Endothelial cell of umbilical vein (primary cell): ENCODE data around the gene MZT2B. TPM values are rescaled to one million over a fixed set of nuclear protein-coding genes. Genes with fewer than 3 reads are reported as not detected.
"Not testable (repeated sequence)": the region's sequence is repeated elsewhere in the genome, so short reads cannot be mapped to it uniquely, and the experiment has no call there.

Experiments
- BruUV-seq: library from RNA; stranded (reverse); fragments of 400-500 nt; replicated peaks from 2 replicates; lab custom pipeline; 2021; lab: Mats Ljungman, UMichigan
- CTCF ChIA-PET: fragments of 300-600, 350-600 bp; sonication (Branson Sonifier 250); formaldehyde crosslinking; loops from one replicate; lab custom pipeline; 2021; ENCODE audit warnings: antibody characterized with exemption, inconsistent platforms; lab: Charles Lee
- POLR2A ChIA-PET: fragments of 300-600, 350-600 bp; sonication (Branson Sonifier 250); formaldehyde crosslinking; loops from one replicate; lab custom pipeline; 2021; ENCODE audit warnings: antibody characterized with exemption, inconsistent platforms; lab: Charles Lee
- DNase-seq: peaks from one replicate; pipeline ENCODE4 v3.0.0-alpha.2; 2011; ENCODE audit warnings: low read depth, low spot score
- FAIRE-seq: peaks from 2 replicates; lab custom pipeline; 2011; peaks lifted over from hg19 to GRCh38; lab: Jason Lieb, UNC
- H2AFZ ChIP-seq: 2 replicates; pipeline ENCODE4 v1.6.0; 2012; ENCODE audit warnings: low read depth, low read length, control low read depth, inconsistent platforms
- H3K27ac ChIP-seq: 2 replicates; pipeline ENCODE4 v1.5.1; 2011; ENCODE audit warnings: low read depth, mild to moderate bottlenecking, control low read depth, low read length, moderate library complexity; ENCODE audit not compliant: insufficient read depth
- H3K27me3 ChIP-seq, 2 experiments: 2 replicates each; pipeline versions ENCODE4 v1.6.0 to v1.6.1; 2011; ENCODE audit warnings: low read length in 2 of 2, mixed read lengths in 1 of 2; ENCODE audit not compliant: control insufficient read depth in 2 of 2, insufficient read depth in 2 of 2
- H3K36me3 ChIP-seq, 2 experiments: 2 replicates in 1 of 2; 3 replicates in 1 of 2; pipeline ENCODE4 v1.5.1; 2011; ENCODE audit warnings: low read length in 2 of 2, mild to moderate bottlenecking in 1 of 2, moderate library complexity in 1 of 2; ENCODE audit not compliant: control insufficient read depth in 2 of 2, insufficient read depth in 2 of 2; ENCODE audit errors: extremely low read depth in 1 of 2
- H3K4me1 ChIP-seq: 3 replicates; pipeline ENCODE4 v1.5.1; 2011; ENCODE audit warnings: mild to moderate bottlenecking, low read length; ENCODE audit not compliant: control insufficient read depth, insufficient read depth; ENCODE audit errors: extremely low read depth
- H3K4me2 ChIP-seq: 2 replicates; pipeline ENCODE4 v1.6.1; 2011; ENCODE audit warnings: low read length, control low read depth, mixed read lengths; ENCODE audit not compliant: insufficient read depth
- H3K4me3 ChIP-seq, 3 experiments: fragments of 200-600 bp in 1 of 3; sonication (generic), shearing (Covaris generic) in 1 of 3; replicated peaks in 1 of 3; 2 replicates each; pipeline ENCODE4 v1.5.1; 2011 to 2016; ENCODE audit warnings: control low read depth in 3 of 3, low read length in 3 of 3, mild to moderate bottlenecking in 2 of 3, inconsistent platforms in 1 of 3, low read depth in 1 of 3, moderate library complexity in 1 of 3; ENCODE audit not compliant: insufficient read depth in 1 of 3
- H3K79me2 ChIP-seq: 2 replicates; pipeline ENCODE4 v1.6.0; 2012; ENCODE audit warnings: low read length, inconsistent platforms; ENCODE audit not compliant: control insufficient read depth, insufficient read depth
- H3K9ac ChIP-seq: replicated peaks from 2 replicates; pipeline ENCODE3; 2011; ENCODE audit warnings: low read length, control low read depth; ENCODE audit not compliant: insufficient read depth; ENCODE audit errors: extremely low read depth
- H3K9me1 ChIP-seq: replicated peaks from 3 replicates; pipeline ENCODE4 v1.6.0; 2011; ENCODE audit warnings: mild to moderate bottlenecking, low read length; ENCODE audit not compliant: control insufficient read depth, insufficient read depth; ENCODE audit errors: extremely low read depth
- H3K9me3 ChIP-seq: replicated peaks from 2 replicates; pipeline ENCODE4 v1.5.1; 2012; ENCODE audit warnings: low read length, inconsistent platforms; ENCODE audit not compliant: control insufficient read depth, insufficient read depth
- H4K20me1 ChIP-seq: replicated peaks from 2 replicates; pipeline ENCODE3; 2011; ENCODE audit warnings: mild to moderate bottlenecking, low read length; ENCODE audit not compliant: control insufficient read depth, insufficient read depth; ENCODE audit errors: extremely low read depth
- dilution Hi-C: fragments of 300-500 bp; cut with MboI; formaldehyde crosslinking; loops from one replicate; pipeline ENCODE4 v1.15.0; 2019; ENCODE audit warnings: low sequenced_read_pairs; ENCODE audit not compliant: extremely low pct_ligation_motif_present
- intact Hi-C: fragments of 100-400 bp; cut with micrococcal nuclease; formaldehyde crosslinking; loops from one replicate; pipeline ENCODE4 v1.10.0; 2022
- polyA plus RNA-seq, 4 experiments: library from polyadenylated mRNA; depleted of rRNA in 3 of 4; stranded (reverse) in 3 of 4; unstranded in 1 of 4; fragments of >200 nt; gene quantifications; 2 replicates each; pipeline versions ENCODE4 v1.2.1 to v1.2.3, GENCODE V29; 2011 to 2012; ENCODE audit warnings: missing spikeins in 1 of 4
- total RNA-seq: library from RNA; stranded (reverse); gene quantifications from 2 replicates; pipeline ENCODE4 v1.2.3, GENCODE V29; 2021

Gene MZT2B
- total and polyA plus RNA-seq, 2 donors (not counting 3 experiments of a cell fraction or from before 2014, with no cell fraction given): 182 to 337 TPM

DNA sequence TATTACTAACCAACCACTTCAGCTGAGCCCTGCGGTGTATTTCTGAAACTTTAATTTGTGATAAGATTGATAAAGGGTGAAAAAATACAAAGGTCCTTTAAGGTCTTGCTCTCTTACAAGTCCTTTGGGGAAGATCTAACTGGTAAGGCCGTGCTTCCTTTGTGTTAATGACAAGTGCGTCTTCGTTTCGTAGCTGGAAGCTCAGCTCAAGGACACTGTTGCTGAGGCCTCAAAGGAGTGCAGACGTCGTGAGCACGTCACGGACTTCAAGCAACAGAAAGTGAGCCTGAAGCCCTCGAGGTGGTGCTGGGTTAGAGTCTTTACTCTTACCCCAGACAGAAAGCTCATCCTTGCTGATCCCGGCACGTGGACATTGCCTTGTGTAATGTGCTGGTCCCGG, 25.0 kb downstream of the MZT2B start:
- FAIRE-seq, intact Hi-C loops, CTCF ChIA-PET: not testable (repeated sequence)

DNA sequence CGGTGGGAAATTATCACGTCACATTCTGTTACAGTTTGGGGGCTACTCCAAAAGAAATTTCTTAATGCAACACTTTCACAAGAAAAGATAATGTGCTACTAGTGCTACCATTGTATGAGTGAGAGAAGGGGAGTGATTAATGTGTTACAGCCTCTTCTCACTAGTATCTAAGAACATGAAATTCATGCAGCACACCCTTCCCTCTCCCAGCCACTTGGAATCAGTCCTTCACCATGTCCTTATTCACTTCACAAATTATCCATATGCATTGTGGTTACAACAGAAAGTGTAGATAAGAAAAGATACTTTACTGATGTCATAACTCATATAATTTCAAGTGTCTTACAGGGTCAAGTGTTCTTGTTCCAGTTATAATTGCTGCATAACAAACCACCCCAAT, 37.1 kb downstream of the MZT2B start:
- H2AFZ ChIP-seq, CTCF ChIA-PET, H3K27me3 ChIP-seq, H3K4me1 ChIP-seq, DNase-seq, H3K9ac ChIP-seq, POLR2A ChIA-PET, dilution Hi-C loops, H3K36me3 ChIP-seq, H3K79me2 ChIP-seq, intact Hi-C loops, H3K9me3 ChIP-seq, H3K4me3 ChIP-seq, BruUV-seq, H4K20me1 ChIP-seq, H3K27ac ChIP-seq, H3K9me1 ChIP-seq, H3K4me2 ChIP-seq: not testable (repeated sequence)
- peak; percentile 12 for FAIRE-seq

More for the DNA sequence above, 25.0 kb downstream of the MZT2B start:
- H3K9ac ChIP-seq, H4K20me1 ChIP-seq, H3K4me2 ChIP-seq, BruUV-seq, H3K9me1 ChIP-seq, H3K36me3 ChIP-seq, H2AFZ ChIP-seq, DNase-seq, H3K27me3 ChIP-seq, H3K27ac ChIP-seq, dilution Hi-C loops, H3K4me3 ChIP-seq, H3K4me1 ChIP-seq, H3K79me2 ChIP-seq, POLR2A ChIA-PET, H3K9me3 ChIP-seq: not testable (repeated sequence)

DNA sequence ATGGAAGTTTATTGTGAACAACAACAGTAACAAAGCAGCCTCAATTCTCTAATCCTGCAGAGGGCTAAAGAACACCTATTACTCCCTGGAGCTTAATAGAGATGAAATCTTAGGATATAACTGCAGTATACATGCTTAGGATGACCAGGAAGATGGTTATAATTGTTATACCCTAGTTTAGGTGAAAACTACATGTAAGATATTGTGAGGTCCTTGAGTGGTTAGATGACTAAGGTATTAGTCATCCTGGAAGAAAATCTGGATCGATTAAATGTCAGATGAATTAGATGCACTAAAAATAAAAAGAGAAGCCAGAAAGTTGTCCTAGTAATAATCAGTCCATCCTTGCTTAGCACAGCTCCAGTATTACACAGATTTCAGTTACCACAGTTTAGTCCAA, 38.4 kb downstream of the MZT2B start:
- H4K20me1 ChIP-seq, POLR2A ChIA-PET, H3K4me2 ChIP-seq, H3K9me1 ChIP-seq, H3K27me3 ChIP-seq, DNase-seq, H3K9ac ChIP-seq, intact Hi-C loops, H3K79me2 ChIP-seq, H3K9me3 ChIP-seq, H3K4me3 ChIP-seq, H2AFZ ChIP-seq, H3K36me3 ChIP-seq, CTCF ChIA-PET, dilution Hi-C loops, BruUV-seq, H3K4me1 ChIP-seq, H3K27ac ChIP-seq: not testable (repeated sequence)
- peak; percentile 62 for FAIRE-seq

DNA sequence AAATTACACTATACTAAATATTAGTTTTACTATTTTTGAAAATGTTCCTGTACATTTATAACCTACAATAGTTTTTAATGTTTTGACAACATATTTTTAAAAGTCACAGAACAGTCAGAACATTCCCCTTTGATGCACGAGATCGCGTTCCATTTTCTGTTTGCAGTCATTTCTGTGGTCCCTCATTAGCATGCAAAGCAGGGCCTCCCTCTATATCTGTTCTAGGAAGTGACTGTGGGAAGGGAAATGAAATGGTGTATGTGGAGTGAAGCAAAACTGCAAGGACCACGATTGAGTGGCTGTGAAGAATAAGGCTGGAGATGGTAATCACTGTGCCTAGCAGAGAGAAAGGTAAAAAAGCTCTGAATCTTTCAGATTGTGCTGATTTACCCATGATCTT, 40.5 kb downstream of the MZT2B start:
- H3K27ac ChIP-seq, POLR2A ChIA-PET, H3K9me1 ChIP-seq, H3K9ac ChIP-seq, H3K4me3 ChIP-seq, DNase-seq, H3K9me3 ChIP-seq, BruUV-seq, H3K4me1 ChIP-seq, CTCF ChIA-PET, H2AFZ ChIP-seq, H3K36me3 ChIP-seq, H4K20me1 ChIP-seq, H3K79me2 ChIP-seq, H3K4me2 ChIP-seq, H3K27me3 ChIP-seq, dilution Hi-C loops, intact Hi-C loops: not testable (repeated sequence)
- FAIRE-seq: peak; percentile 40
